Spleen (tissue), 11 donors: ENCODE data around the gene NLRP6. TPM values are rescaled to one million over a fixed set of nuclear protein-coding genes. Genes with fewer than 3 reads are reported as not detected.
A peak's percentile ranks its signal among the peaks of the same experiment; 100 is the strongest.

Experiments
- DNase-seq: peaks from one replicate; pipeline ENCODE4 v3.0.0-alpha.2; 2020
- H3K27ac ChIP-seq, 8 donors: fragments of 200-600 bp; sonication (generic) in 7 of 8; 1 replicate in 4 of 8; 2 replicates in 4 of 8; pipeline versions ENCODE4 v1.5.0 to v1.8.0; 2016 to 2021; ENCODE audit warnings: inconsistent platforms in 4 of 8, mild to moderate bottlenecking in 4 of 8, moderate library complexity in 1 of 8
- H3K27me3 ChIP-seq, 7 donors: fragments of 200-600 bp; sonication (generic) in 6 of 7; replicated peaks in 1 of 7; 1 replicate in 4 of 7; 2 replicates in 3 of 7; pipeline versions ENCODE4 v1.5.0 to v1.8.0; 2016 to 2021; ENCODE audit warnings: inconsistent platforms in 3 of 7, mild to moderate bottlenecking in 1 of 7
- H3K36me3 ChIP-seq, 6 donors: fragments of 200-600 bp; sonication (generic) in 5 of 6; 1 replicate in 4 of 6; 2 replicates in 2 of 6; pipeline versions ENCODE4 v1.5.0 to v1.8.0; 2016 to 2021; ENCODE audit warnings: inconsistent platforms in 2 of 6
- H3K4me1 ChIP-seq, 6 donors: fragments of 200-600 bp; sonication (generic) in 5 of 6; 1 replicate in 3 of 6; 2 replicates in 3 of 6; pipeline versions ENCODE4 v1.5.0 to v1.8.0; 2016 to 2021; ENCODE audit warnings: inconsistent platforms in 3 of 6
- H3K4me3 ChIP-seq, 8 donors: fragments of 200-600 bp; sonication (generic) in 7 of 8; 1 replicate in 4 of 8; 2 replicates in 4 of 8; pipeline versions ENCODE4 v1.5.0 to v1.8.0; 2016 to 2021; ENCODE audit warnings: inconsistent platforms in 4 of 8, mild to moderate bottlenecking in 4 of 8, moderate library complexity in 2 of 8
- H3K9me3 ChIP-seq, 8 donors: fragments of 200-600 bp; sonication (generic) in 7 of 8; 1 replicate in 4 of 8; 2 replicates in 4 of 8; pipeline versions ENCODE4 v1.5.0 to v1.8.0; 2016 to 2021; ENCODE audit warnings: inconsistent platforms in 4 of 8
- CTCF ChIP-seq, 11 experiments: fragments of 200-600 bp in 7 of 11; fragments of 450-650 bp in 4 of 11; sonication (generic) in 4 of 11; IDR thresholded peaks in 8 of 11; conservative IDR thresholded peaks in 3 of 11; 1 replicate in 7 of 11; 2 replicates in 4 of 11; pipeline versions ENCODE4 v1.4.0 to v1.8.0; 2016 to 2021; ENCODE audit warnings: antibody characterized with exemption in 11 of 11, inconsistent platforms in 4 of 11, mild to moderate bottlenecking in 1 of 11
- POLR2A ChIP-seq, 3 donors: fragments of 450-650 bp; IDR thresholded peaks; one replicate each; pipeline ENCODE4 v1.5.1; 2017; ENCODE audit warnings: antibody characterized with exemption in 3 of 3, mild to moderate bottlenecking in 1 of 3
- POLR2AphosphoS5 ChIP-seq, 3 donors: sonication (generic); formaldehyde crosslinking; IDR thresholded peaks; one replicate each; pipeline ENCODE4 v1.5.1; 2017; ENCODE audit warnings: antibody characterized with exemption in 3 of 3
- WGBS, 5 donors: extraction: QIAGEN DNeasy Blood & Tissue Kit in 3 of 5; methylation state at CpG; one replicate each; pipeline versions ENCODE4 v1.1.5 to v1.1.7; 2013 to 2018; 5-methylcytosine and 5-hydroxymethylcytosine counted together
- intact Hi-C: fragments of 100-400 bp; cut with DNase I; formaldehyde crosslinking; loops from one replicate; pipeline ENCODE4 v1.15.0; 2023; ENCODE audit warnings: low total_unique reads
- polyA plus RNA-seq, 3 donors: library from polyadenylated mRNA; stranded (reverse); fragments of 200-250 nt; gene quantifications; one replicate each; pipeline ENCODE4 v1.2.1, GENCODE V29; 2013
- total RNA-seq, 7 donors: library from RNA; depleted of rRNA in 3 of 7; stranded (reverse); fragments of >200 nt in 3 of 7; fragmentation: NEBNext Ultra II Directional in 4 of 7; extraction: Animal tissue kit (Norgen Biotek cat#: 25700) in 4 of 7; gene quantifications; one replicate each; pipeline versions ENCODE4 v1.1.0 to v1.2.1, GENCODE V29; 2016 to 2021
- donor health status: healthy with polysubstance abuse.
- donor health status: DM: no; HTN: no; CAD: no; lungs with moderate emphysema.
- donor health status: DM: no; HTN: no; CAD: no.
- donor health status: Bipolar disorder and iron deficiency.
- donor health status: healthy.
- donor health status: DM: no; HTN: no; CAD: no.
- donor health status: DM: yes; HTN: yes; CAD: no.

NLRP6 gene
- total and polyA plus RNA-seq, 10 donors, result 0.15 to 30.9 (median 5.8) TPM

GRCh38 chr11:299951-300735 is 21.9 kb downstream of the NLRP6 start:
- Histone ChIP-seq H3K9me3 (no peaks in the 10 kb centered on the region), H3K4me3 (no peak overlapping the region), H3K36me3 (peaks cover 0 to 9% (median 2%) of the 10 kb centered on the region in 6 donors), H3K27me3 (peaks cover 0 to 34% (median 8%) of the 10 kb centered on the region in 7 donors), H3K4me1 (peaks cover 0 to 72% (median 29%) of the 10 kb centered on the region in 6 donors), H3K27ac (no peak overlapping the region)
- DNase-seq, result peak; percentile 73
- TF ChIP-seq POLR2AphosphoS5 (IDR thresholded peaks at IDR 0.05), result peak; percentile 7 to 49 (median 18)
- peak in 1 of 11 experiments; percentile 38 for TF ChIP-seq CTCF (IDR thresholded peaks at IDR 0.05 in 8 of 11, conservative IDR thresholded peaks at IDR 0.05 in 3 of 11)
- TF ChIP-seq POLR2A (IDR thresholded peaks at IDR 0.05), result no peak
- 24 to 44% (median 37%) methylated on average over 20 of the region's 20 CpGs for WGBS, 5 donors
- intact Hi-C loops, result no loop called here

GRCh38 chr11:303363-303762 is 25.2 kb downstream of the NLRP6 start:
- intact Hi-C loops, result no loop called here
- H3K4me3 ChIP-seq, result no peak overlapping the region
- no peak for TF ChIP-seq POLR2AphosphoS5 (IDR thresholded peaks at IDR 0.05)
- TF ChIP-seq CTCF (IDR thresholded peaks at IDR 0.05 in 8 of 11, conservative IDR thresholded peaks at IDR 0.05 in 3 of 11), result no peak
- TF ChIP-seq POLR2A (IDR thresholded peaks at IDR 0.05), result no peak
- peaks cover 7 to 81% (median 42%) of the 10 kb centered on the region in 6 donors for H3K4me1 ChIP-seq
- no peaks in the 10 kb centered on the region for H3K36me3 ChIP-seq
- peaks cover 0 to 22% (median 8%) of the 10 kb centered on the region in 7 donors for H3K27me3 ChIP-seq
- DNase-seq, result peak; percentile 79
- no peaks in the 10 kb centered on the region for H3K9me3 ChIP-seq
- 54 to 68% (median 64%) methylated on average over 12 of the region's 12 CpGs for WGBS, 5 donors
- H3K27ac ChIP-seq, result peak overlapping the region in 2 of 8 donors; percentile 11 to 18

GRCh38 chr11:304061-304506 is 25.9 kb downstream of the NLRP6 start:
- H3K4me1 ChIP-seq, result peaks cover 7 to 78% (median 41%) of the 10 kb centered on the region in 6 donors
- intact Hi-C loops, result no loop called here

More at GRCh38 chr11:304061-304506, 25.9 kb downstream of the NLRP6 start:
- Histone ChIP-seq H3K27me3 (peaks cover 0 to 14% (median 8%) of the 10 kb centered on the region in 7 donors), H3K36me3 (peaks cover 0 to 1% (median 0%) of the 10 kb centered on the region in 6 donors), H3K9me3 (no peaks in the 10 kb centered on the region), H3K27ac (peak overlapping the region in 3 of 8 donors; percentile 11 to 97 (median 18)), H3K4me3 (no peak overlapping the region)
- TF ChIP-seq POLR2AphosphoS5 (IDR thresholded peaks at IDR 0.05) (no peak), CTCF (IDR thresholded peaks at IDR 0.05 in 8 of 11, conservative IDR thresholded peaks at IDR 0.05 in 3 of 11) (no peak), POLR2A (IDR thresholded peaks at IDR 0.05) (no peak)
- DNase-seq, result peak; percentile 84
- WGBS, 5 donors, result 82 to 96% (median 85%) methylated on average over 33 to 52 of the region's 52 CpGs
